Adrenal gland (tissue), 12 donors: ENCODE data around the gene FUT4. TPM values are rescaled to one million over a fixed set of nuclear protein-coding genes. Genes with fewer than 3 reads are reported as not detected.
"Not testable (repeated sequence)": the region's sequence is repeated elsewhere in the genome, so short reads cannot be mapped to it uniquely, and the experiment has no call there.

Experiments
- DNase-seq, 7 donors: peaks; one replicate each; pipeline ENCODE4 v3.0.0-alpha.2; 2019 to 2020
- H3K27ac ChIP-seq, 5 donors: fragments of 200-600 bp; sonication (generic) in 4 of 5; 1 replicate in 3 of 5; 2 replicates in 2 of 5; pipeline versions ENCODE4 v1.5.1 to v1.8.0; 2016 to 2020; ENCODE audit warnings: mild to moderate bottlenecking in 1 of 5
- H3K27me3 ChIP-seq: fragments of 200-600 bp; 2 replicates; pipeline ENCODE4 v1.8.0; 2021
- H3K36me3 ChIP-seq, 2 donors: fragments of 200-600 bp; replicated peaks in 1 of 2; 1 replicate in 1 of 2; 2 replicates in 1 of 2; pipeline versions ENCODE4 v1.5.1 to v1.8.0; 2018 to 2022
- H3K4me1 ChIP-seq, 2 donors: fragments of 200-600 bp; replicated peaks in 1 of 2; 1 replicate in 1 of 2; 2 replicates in 1 of 2; pipeline versions ENCODE4 v1.5.1 to v1.8.0; 2018 to 2021
- H3K4me3 ChIP-seq, 4 donors: fragments of 200-600 bp; sonication (generic) in 3 of 4; one replicate each; pipeline ENCODE4 v1.5.1; 2016 to 2018
- H3K9me3 ChIP-seq, 3 donors: fragments of 200-600 bp; sonication (generic) in 1 of 3; replicated peaks in 1 of 3; 1 replicate in 2 of 3; 2 replicates in 1 of 3; pipeline versions ENCODE4 v1.5.1 to v1.8.0; 2016 to 2021
- POLR2A ChIP-seq, 2 donors: fragments of 450-650 bp; IDR thresholded peaks; one replicate each; pipeline ENCODE4 v1.6.1; 2017; ENCODE audit warnings: antibody characterized with exemption in 2 of 2, mild to moderate bottlenecking in 2 of 2, moderate library complexity in 1 of 2
- whole genome bisulfite sequencing, 4 donors: extraction: QIAGEN DNeasy Blood & Tissue Kit in 2 of 4; methylation state at CpG; one replicate each; pipeline versions ENCODE4 v1.1.5 to v1.1.7; 2013 to 2017; 5-methylcytosine and 5-hydroxymethylcytosine counted together
- intact Hi-C, 2 donors: fragments of 100-400 bp; cut with DNase I; formaldehyde crosslinking; loops; one replicate each; pipeline versions ENCODE4 v1.14.1 to v1.15.0; 2022 to 2023
- polyA plus RNA-seq, 3 donors: library from polyadenylated mRNA; stranded (reverse); fragments of 200-250 nt in 2 of 3; fragments of 350-450 nt in 1 of 3; fragmentation: Illumina TruSeq in 1 of 3; extraction: RNeasy Lipid Tissue Mini Kit (QIAGEN cat#74804) in 1 of 3; gene quantifications; one replicate each; pipeline ENCODE4 v1.2.3, GENCODE V29; 2013 to 2014
- total RNA-seq, 9 donors: library from RNA; depleted of rRNA in 4 of 9; stranded (reverse); fragments of >200 nt in 4 of 9; fragments of 120-200 nt in 1 of 9; fragmentation: NEBNext Ultra II Directional in 1 of 9; extraction: Animal tissue kit (Norgen Biotek cat#: 25700) in 1 of 9; gene quantifications; one replicate each; pipeline versions ENCODE4 v1.1.0 to v1.2.4, GENCODE V29; 2013 to 2023
- TF ChIP-seq, protein P1 (sequence below), 6 experiments: fragments of 450-650 bp in 4 of 6; fragments of 200-600 bp in 2 of 6; sonication (generic) in 1 of 6; IDR thresholded peaks; 1 replicate in 5 of 6; 2 replicates in 1 of 6; pipeline versions ENCODE4 v1.5.1 to v1.8.0; 2016 to 2021; ENCODE audit warnings: antibody characterized with exemption in 6 of 6, mild to moderate bottlenecking in 2 of 6, moderate library complexity in 1 of 6
- donor health status: healthy with polysubstance abuse.
- donor health status: Bipolar disorder and iron deficiency.
- donor health status: DM: yes; HTN: yes; CAD: no.
- donor health status: DM: no; HTN: no; CAD: no.
- donor health status: DM: no; HTN: no; CAD: no.
- donor health status: DM: yes; HTN: yes; CAD: no.

Gene FUT4
- total and polyA plus RNA-seq, 12 donors: 0.61 to 5.8 (median 3.4) TPM

DNA sequence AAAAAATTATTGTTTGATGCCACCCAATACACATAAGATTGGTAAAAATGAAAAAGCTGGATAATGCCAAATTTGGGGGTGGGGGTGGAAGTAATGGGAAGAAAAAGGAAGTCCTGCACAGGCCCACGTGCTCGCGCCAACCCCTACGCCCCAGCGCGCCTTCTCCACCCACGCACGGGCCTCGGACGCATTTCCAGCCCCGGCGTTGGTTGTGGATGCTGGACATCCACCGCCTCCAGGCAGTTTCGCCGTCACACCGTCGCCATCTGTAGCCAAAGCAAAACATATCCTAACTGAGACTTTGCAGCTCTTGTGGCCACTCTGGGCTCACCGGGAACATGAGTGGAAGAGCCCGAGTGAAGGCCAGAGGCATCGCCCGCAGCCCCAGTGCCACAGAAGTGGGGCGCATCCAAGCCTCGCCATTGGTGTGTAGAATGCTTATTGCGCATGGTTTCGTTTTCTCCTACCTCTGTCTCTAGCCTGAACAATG, 23.5 kb downstream of the FUT4 start, which contains the start of gene PIWIL4:
TSS of gene PIWIL4 (plus strand) at position 188 of the 490 bp plus-strand sequence. CDS start at position 339, 151 bp downstream.
- no peaks in the 10 kb centered on the region for H3K9me3 ChIP-seq
- peaks cover 4 to 8% of the 10 kb centered on the region in 2 donors for H3K4me1 ChIP-seq
- H3K4me3 ChIP-seq: no peak within 1 kb of the TSS
- no peaks in the 10 kb centered on the region for H3K27me3 ChIP-seq
- DNase-seq: no peak
- WGBS, 4 donors: 94 to 97% (median 96%) methylated on average over 24 to 25 of the region's 25 CpGs
- intact Hi-C loops: no loop called here
- H3K36me3 ChIP-seq: no peaks in the 10 kb centered on the region
- TF ChIP-seq, protein P1, sequence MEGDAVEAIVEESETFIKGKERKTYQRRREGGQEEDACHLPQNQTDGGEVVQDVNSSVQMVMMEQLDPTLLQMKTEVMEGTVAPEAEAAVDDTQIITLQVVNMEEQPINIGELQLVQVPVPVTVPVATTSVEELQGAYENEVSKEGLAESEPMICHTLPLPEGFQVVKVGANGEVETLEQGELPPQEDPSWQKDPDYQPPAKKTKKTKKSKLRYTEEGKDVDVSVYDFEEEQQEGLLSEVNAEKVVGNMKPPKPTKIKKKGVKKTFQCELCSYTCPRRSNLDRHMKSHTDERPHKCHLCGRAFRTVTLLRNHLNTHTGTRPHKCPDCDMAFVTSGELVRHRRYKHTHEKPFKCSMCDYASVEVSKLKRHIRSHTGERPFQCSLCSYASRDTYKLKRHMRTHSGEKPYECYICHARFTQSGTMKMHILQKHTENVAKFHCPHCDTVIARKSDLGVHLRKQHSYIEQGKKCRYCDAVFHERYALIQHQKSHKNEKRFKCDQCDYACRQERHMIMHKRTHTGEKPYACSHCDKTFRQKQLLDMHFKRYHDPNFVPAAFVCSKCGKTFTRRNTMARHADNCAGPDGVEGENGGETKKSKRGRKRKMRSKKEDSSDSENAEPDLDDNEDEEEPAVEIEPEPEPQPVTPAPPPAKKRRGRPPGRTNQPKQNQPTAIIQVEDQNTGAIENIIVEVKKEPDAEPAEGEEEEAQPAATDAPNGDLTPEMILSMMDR (IDR thresholded peaks at IDR 0.05): no peak
- no peak for TF ChIP-seq POLR2A (IDR thresholded peaks at IDR 0.05)
- no peak within 1 kb of the TSS for H3K27ac ChIP-seq

DNA sequence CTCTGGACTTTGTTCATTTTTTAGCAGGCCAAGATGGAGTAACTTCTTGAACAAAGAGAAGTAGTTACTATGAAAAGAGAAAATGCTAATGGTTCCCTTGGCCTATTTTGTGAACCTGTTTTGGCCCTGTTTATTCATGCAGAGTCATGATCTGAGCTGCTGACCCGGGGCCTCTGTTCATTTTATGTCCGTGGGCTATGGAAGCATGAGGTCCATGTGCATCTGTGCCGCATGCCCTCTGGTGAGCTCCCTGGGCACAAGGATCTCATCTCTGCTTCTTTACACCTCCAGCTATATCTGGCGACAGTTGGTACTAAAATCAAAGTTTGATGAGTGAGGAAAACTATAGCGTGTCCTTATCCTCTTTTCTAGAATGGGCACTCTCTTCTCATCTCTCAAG, 24.5 kb downstream of the FUT4 start:
- H3K27ac ChIP-seq: no peak overlapping the region
- no peak for DNase-seq
- TF ChIP-seq POLR2A (IDR thresholded peaks at IDR 0.05): no peak
- TF ChIP-seq, protein P1 (IDR thresholded peaks at IDR 0.05): no peak
- H3K36me3 ChIP-seq: no peaks in the 10 kb centered on the region
- H3K27me3 ChIP-seq: no peaks in the 10 kb centered on the region
- no peaks in the 10 kb centered on the region for H3K9me3 ChIP-seq
- H3K4me1 ChIP-seq: peaks cover 4 to 8% of the 10 kb centered on the region in 2 donors
- intact Hi-C loops: no loop called here
- WGBS, 4 donors: 86 to 97% (median 94%) methylated on average over 5 of the region's 5 CpGs
- H3K4me3 ChIP-seq: no peak overlapping the region

DNA sequence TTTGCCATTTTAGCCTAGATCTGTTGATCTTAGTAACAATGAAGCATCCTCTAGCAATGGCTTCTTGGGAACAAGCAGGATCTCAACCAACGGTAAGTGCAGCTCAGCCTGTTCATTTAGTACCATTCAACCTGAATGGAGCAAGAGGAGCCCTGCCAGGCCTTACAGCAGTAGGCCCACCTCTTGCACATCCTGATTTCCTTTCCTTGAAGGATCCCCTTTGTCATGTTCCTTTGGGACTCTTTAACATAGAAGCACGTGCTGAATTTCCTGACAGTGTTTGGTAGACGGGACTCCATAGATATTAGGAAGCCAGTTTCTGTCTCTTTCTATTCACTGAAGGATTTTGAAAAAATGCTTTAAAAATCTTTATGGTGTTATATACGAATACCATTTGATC, 25.0 kb downstream of the FUT4 start:
- Histone ChIP-seq H3K36me3 (no peaks in the 10 kb centered on the region), H3K9me3 (no peaks in the 10 kb centered on the region), H3K4me3 (no peak overlapping the region), H3K27me3 (no peaks in the 10 kb centered on the region), H3K4me1 (peaks cover 2 to 4% of the 10 kb centered on the region in 2 donors), H3K27ac (no peak overlapping the region)
- intact Hi-C loops: no loop called here
- DNase-seq: no peak
- no peak for TF ChIP-seq POLR2A (IDR thresholded peaks at IDR 0.05)
- TF ChIP-seq, protein P1 (IDR thresholded peaks at IDR 0.05): no peak
- WGBS, 4 donors: 88 to 94% (median 92%) methylated on average over 4 of the region's 4 CpGs

DNA sequence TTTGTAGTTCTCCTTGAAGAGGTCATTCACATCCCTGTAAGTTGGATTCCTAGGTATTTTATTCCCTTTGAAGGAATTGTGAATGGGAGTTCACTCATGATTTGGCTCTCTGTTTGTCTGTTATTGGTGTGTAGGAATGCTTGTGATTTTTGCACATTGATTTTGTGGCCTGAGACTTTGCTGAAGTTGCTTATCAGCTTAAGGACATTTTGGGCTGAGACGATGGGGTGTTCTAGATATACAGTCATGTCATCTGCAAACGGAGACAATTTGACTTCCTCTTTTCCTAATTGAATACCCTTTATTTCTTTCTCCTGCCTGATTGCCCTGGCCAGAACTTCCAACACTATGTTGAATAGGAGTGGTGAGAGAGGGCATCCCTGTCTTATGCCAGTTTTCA, 29.3 kb downstream of the FUT4 start:
- H3K27ac ChIP-seq, DNase-seq, H3K9me3 ChIP-seq, H3K27me3 ChIP-seq, H3K4me3 ChIP-seq, H3K36me3 ChIP-seq, intact Hi-C loops, H3K4me1 ChIP-seq: not testable (repeated sequence)
- 46 to 81% (median 74%) methylated on average over 2 of the region's 2 CpGs for WGBS, 4 donors
